Endodermal cell (in vitro differentiated cells): ENCODE measurements around the gene LHCGR. TPM values are rescaled to one million over a fixed set of nuclear protein-coding genes. Genes with fewer than 3 reads are reported as not detected.
"Not testable (repeated sequence)": the region's sequence is repeated elsewhere in the genome, so short reads cannot be mapped to it uniquely, and the experiment has no call there.

Experiments used
- DNase-seq: peaks from one replicate; pipeline ENCODE4 v3.0.0-alpha.2; 2017
- H3K27ac ChIP-seq: 2 replicates; pipeline ENCODE4 v1.5.1; 2013; ENCODE audit warnings: mild to moderate bottlenecking, low read depth, low read length, moderate library complexity
- H3K27me3 ChIP-seq: 2 replicates; pipeline ENCODE4 v1.6.1; 2013; ENCODE audit warnings: mild to moderate bottlenecking, low read length, moderate library complexity; ENCODE audit not compliant: insufficient read depth, control insufficient read depth, poor library complexity, severe bottlenecking
- H3K36me3 ChIP-seq: 2 replicates; pipeline ENCODE4 v1.7.0; 2013; ENCODE audit warnings: mild to moderate bottlenecking, low read length, moderate library complexity; ENCODE audit not compliant: control insufficient read depth, insufficient read depth
- H3K4me1 ChIP-seq: one replicate; pipeline ENCODE4 v1.7.0; 2013; ENCODE audit warnings: low read length; ENCODE audit not compliant: control insufficient read depth, insufficient read depth
- H3K4me3 ChIP-seq: 2 replicates; pipeline ENCODE4 v1.5.1; 2013; ENCODE audit warnings: mild to moderate bottlenecking, low read length, moderate library complexity
- H3K9ac ChIP-seq: 2 replicates; pipeline ENCODE4 v1.6.1; 2013; ENCODE audit warnings: mild to moderate bottlenecking, low read length, moderate library complexity; ENCODE audit not compliant: poor library complexity, severe bottlenecking; ENCODE audit errors: extremely low read depth
- H3K9me3 ChIP-seq: 2 replicates; pipeline ENCODE4 v1.6.1; 2013; ENCODE audit warnings: mild to moderate bottlenecking, low read length, moderate library complexity; ENCODE audit not compliant: control insufficient read depth
- H3K27ac Mint-ChIP-seq: 2 replicates; pipeline ENCODE4 v1.8.0; 2020; ENCODE audit warnings: mixed read lengths
- H3K27me3 Mint-ChIP-seq: 2 replicates; pipeline ENCODE4 v1.8.0; 2021; ENCODE audit warnings: mild to moderate bottlenecking, mixed read lengths; ENCODE audit not compliant: insufficient read depth
- H3K36me3 Mint-ChIP-seq: 2 replicates; pipeline ENCODE4 v1.8.0; 2020; ENCODE audit warnings: low read depth, mixed read lengths
- H3K4me1 Mint-ChIP-seq: 2 replicates; pipeline ENCODE4 v1.8.0; 2020; ENCODE audit warnings: mixed read lengths
- H3K4me3 Mint-ChIP-seq: 2 replicates; pipeline ENCODE4 v1.8.0; 2020; ENCODE audit warnings: mild to moderate bottlenecking, moderate library complexity, mixed read lengths
- H3K9me3 Mint-ChIP-seq: 2 replicates; pipeline ENCODE4 v1.8.0; 2020; ENCODE audit warnings: mild to moderate bottlenecking, mixed read lengths
- WGBS, 2 experiments: methylation state at CpG; one replicate each; pipeline versions ENCODE4 v1.1.5 to v1.1.7; 2013; ENCODE audit warnings: missing lambda C conversion rate in 2 of 2, mixed read lengths in 1 of 2; ENCODE audit not compliant: insufficient coverage in 1 of 2, insufficient read length in 1 of 2; 5-methylcytosine and 5-hydroxymethylcytosine counted together
- total RNA-seq, 2 donors: library from RNA; stranded (reverse); fragmentation: NEBNext Ultra II Directional in 1 of 2; extraction: Animal tissue kit (Norgen Biotek cat#: 25700) in 1 of 2; gene quantifications; 2 replicates in 1 of 2; 3 replicates in 1 of 2; pipeline ENCODE4 v1.2.1, GENCODE V29; 2021
- TF ChIP-seq, protein P1 (sequence below): fragments of 200-600 bp; sonication (generic); conservative IDR thresholded peaks from 2 replicates; pipeline ENCODE4 v1.5.0; 2021; ENCODE audit warnings: antibody characterized with exemption, mild to moderate bottlenecking

The LHCGR gene
- total RNA-seq, 2 donors from 2014 or later = not detected

DNA sequence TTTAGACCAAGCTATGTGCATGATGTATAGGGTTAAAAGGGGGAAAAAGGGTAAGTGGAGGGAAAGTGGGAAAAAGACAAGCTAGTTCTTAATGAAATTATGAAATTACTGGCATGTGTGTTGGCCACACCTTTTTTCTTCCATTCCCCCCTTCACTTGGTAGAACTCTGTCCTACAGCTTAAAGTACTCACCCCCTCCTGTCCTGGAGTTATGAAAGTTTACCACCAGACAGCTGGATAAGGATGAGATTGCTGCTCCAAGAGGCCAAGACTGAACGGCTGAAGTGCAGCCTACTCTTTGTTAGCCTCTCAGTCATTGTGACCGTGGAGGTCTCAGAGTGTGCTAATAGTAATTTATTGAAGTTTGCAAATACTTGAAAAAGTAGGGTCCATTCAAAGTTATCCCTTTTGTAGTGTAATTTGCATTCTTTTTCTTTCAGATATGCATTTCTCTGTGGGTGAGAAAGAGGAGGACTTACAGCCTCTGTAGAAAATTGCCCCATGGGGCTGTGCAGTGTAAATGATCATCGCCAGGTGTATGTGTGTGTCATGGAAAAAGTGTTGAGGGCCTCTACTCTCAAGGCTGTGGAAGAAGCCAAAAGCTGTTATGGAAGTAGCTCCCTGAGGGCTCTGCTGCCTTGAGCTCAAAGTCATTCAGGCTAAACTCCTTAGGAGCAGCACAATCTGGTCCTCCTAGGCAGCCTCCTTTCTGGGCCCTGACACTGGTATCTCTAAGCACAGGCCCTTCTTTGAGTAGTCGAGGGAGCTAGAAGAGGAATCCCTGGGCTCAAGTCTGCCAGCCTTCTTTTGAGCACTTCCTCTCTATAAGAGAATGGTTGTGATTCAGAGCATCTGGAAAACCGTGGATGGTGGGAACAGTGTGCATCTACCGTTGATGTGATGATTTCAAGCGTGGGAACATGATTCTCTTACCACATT, 46.2 kb downstream of the LHCGR start:
- H3K27ac ChIP-seq = no peak overlapping the region
- no peaks in the 10 kb centered on the region for H3K36me3 ChIP-seq
- no peaks in the 10 kb centered on the region for H3K27me3 Mint-ChIP-seq
- no peaks in the 10 kb centered on the region for H3K4me1 Mint-ChIP-seq
- no peaks in the 10 kb centered on the region for H3K9me3 ChIP-seq
- H3K9me3 Mint-ChIP-seq = peaks cover 5% of the 10 kb centered on the region
- H3K36me3 Mint-ChIP-seq = no peaks in the 10 kb centered on the region
- no peak overlapping the region for H3K4me3 ChIP-seq
- H3K4me1 ChIP-seq = no peaks in the 10 kb centered on the region
- no peak for DNase-seq
- TF ChIP-seq, protein P1, sequence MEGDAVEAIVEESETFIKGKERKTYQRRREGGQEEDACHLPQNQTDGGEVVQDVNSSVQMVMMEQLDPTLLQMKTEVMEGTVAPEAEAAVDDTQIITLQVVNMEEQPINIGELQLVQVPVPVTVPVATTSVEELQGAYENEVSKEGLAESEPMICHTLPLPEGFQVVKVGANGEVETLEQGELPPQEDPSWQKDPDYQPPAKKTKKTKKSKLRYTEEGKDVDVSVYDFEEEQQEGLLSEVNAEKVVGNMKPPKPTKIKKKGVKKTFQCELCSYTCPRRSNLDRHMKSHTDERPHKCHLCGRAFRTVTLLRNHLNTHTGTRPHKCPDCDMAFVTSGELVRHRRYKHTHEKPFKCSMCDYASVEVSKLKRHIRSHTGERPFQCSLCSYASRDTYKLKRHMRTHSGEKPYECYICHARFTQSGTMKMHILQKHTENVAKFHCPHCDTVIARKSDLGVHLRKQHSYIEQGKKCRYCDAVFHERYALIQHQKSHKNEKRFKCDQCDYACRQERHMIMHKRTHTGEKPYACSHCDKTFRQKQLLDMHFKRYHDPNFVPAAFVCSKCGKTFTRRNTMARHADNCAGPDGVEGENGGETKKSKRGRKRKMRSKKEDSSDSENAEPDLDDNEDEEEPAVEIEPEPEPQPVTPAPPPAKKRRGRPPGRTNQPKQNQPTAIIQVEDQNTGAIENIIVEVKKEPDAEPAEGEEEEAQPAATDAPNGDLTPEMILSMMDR = no peak
- WGBS, 2 experiments = 85 to 93% methylated on average over 5 to 7 of the region's 7 CpGs
- H3K9ac ChIP-seq = no peak overlapping the region
- H3K27ac Mint-ChIP-seq = no peak overlapping the region
- H3K4me3 Mint-ChIP-seq = no peak overlapping the region
- H3K27me3 ChIP-seq = no peaks in the 10 kb centered on the region

DNA sequence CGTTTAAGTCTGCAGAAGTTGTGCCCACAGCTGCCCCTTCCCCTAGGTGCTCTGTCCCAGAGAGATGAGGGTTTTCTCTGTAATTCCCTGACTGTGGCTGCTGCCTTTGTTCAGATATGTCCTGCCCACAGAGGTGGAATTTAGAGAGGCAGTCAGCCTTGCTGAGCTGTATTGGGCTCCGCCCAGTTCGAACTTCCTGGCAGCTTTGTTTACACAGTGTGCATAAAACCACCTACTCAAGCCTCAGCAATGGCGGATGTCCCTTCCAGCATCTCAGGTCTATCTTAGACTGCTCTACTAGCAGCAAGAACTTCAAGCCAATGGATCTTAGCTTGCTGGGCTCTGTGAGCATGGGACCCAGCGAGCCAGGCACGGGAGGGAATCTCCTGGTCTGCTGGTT, 48.1 kb downstream of the LHCGR start:
- 75 to 92% methylated on average over 6 of the region's 6 CpGs for WGBS, 2 experiments
- TF ChIP-seq, protein P1 = no peak
- no peak overlapping the region for H3K27ac Mint-ChIP-seq
- no peak overlapping the region for H3K4me3 Mint-ChIP-seq
- Histone ChIP-seq H3K9ac (no peak overlapping the region), H3K4me1 (no peaks in the 10 kb centered on the region), H3K4me3 (no peak overlapping the region), H3K36me3 (no peaks in the 10 kb centered on the region), H3K27ac (no peak overlapping the region), H3K27me3 (no peaks in the 10 kb centered on the region), H3K9me3 (no peaks in the 10 kb centered on the region)
- H3K4me1 Mint-ChIP-seq = no peaks in the 10 kb centered on the region
- no peaks in the 10 kb centered on the region for H3K27me3 Mint-ChIP-seq
- no peak for DNase-seq
- H3K9me3 Mint-ChIP-seq = peaks cover 5% of the 10 kb centered on the region
- no peaks in the 10 kb centered on the region for H3K36me3 Mint-ChIP-seq

DNA sequence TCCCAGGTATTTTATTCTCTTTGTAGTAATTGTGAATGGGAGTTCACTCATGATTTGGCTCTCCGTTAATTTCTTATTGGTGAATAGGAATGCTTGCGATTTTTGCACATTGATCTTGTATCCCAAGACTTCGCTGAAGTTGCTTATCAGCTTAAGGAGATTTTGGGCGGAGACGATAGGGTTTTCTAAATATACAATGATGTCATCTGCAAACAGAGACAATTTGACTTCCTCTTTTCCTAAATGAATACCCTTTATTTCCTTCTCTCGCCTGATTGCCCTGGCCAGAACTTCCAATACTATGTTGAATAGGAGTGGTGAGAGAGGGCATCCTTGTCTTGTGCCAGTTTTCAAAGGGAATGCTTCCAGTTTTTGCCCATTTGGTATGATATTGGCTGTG, 51.9 kb downstream of the LHCGR start:
- not testable (repeated sequence) for H3K4me1 Mint-ChIP-seq

More for the DNA sequence above, 51.9 kb downstream of the LHCGR start:
- not testable (repeated sequence) for H3K27ac Mint-ChIP-seq, H3K27me3 ChIP-seq, H3K36me3 Mint-ChIP-seq, H3K9ac ChIP-seq, H3K9me3 Mint-ChIP-seq, H3K4me3 ChIP-seq, H3K27me3 Mint-ChIP-seq, DNase-seq, H3K4me3 Mint-ChIP-seq, H3K9me3 ChIP-seq, H3K36me3 ChIP-seq, H3K27ac ChIP-seq, H3K4me1 ChIP-seq
- WGBS, 2 experiments = 95 to 100% methylated on average over 5 of the region's 6 CpGs
